Measurements from ENCODE around the gene CDC42EP4.

CDC42EP4 gene

GRCh38 chr17:73247726-73248125 is 64.1 kb downstream of the CDC42EP4 start:
- DNase-seq, result no peak

- DNase-seq, result no peak
Measured at GRCh38 chr17:73240561-73240960, 71.2 kb downstream of the CDC42EP4 start.

GRCh38 chr17:73237714-73238113 is 74.1 kb downstream of the CDC42EP4 start:
- DNase-seq, result no peak

GRCh38 chr17:73234736-73235135 is 77.1 kb downstream of the CDC42EP4 start:
- no peak for DNase-seq
